Measurements from ENCODE around the gene ZNF141. TPM values are rescaled to one million over a fixed set of nuclear protein-coding genes. Genes with fewer than 3 reads are reported as not detected.

The ZNF141 gene
- polyA plus RNA-seq, 2 of the 4 experiments (the other 2 are of a cell fraction) = 4.9 to 5.0 TPM

- TF ChIP-seq ZC3H11A (IDR thresholded peaks at IDR 0.05) (no peak), MYC (IDR thresholded peaks at IDR 0.05; ENCODE audit: borderline replicate concordance, low read length) (no peak), PHF8 (IDR thresholded peaks at IDR 0.05; ENCODE audit: borderline replicate concordance, low read depth) (peak; percentile 21; the same call in 1 of the 2 replicates), HOXA7 (CRISPR knock-in tag; IDR thresholded peaks at IDR 0.05) (no peak), HOXB5 (CRISPR knock-in tag; IDR thresholded peaks at IDR 0.05) (no peak), REST (IDR thresholded peaks at IDR 0.05) (no peak), NFE2L2 (conservative IDR thresholded peaks at IDR 0.05; ENCODE audit: low read length) (no peak)
- peak overlapping the region; percentile 79 to 89 for H3K27ac ChIP-seq
- peak overlapping the region; percentile 88 for H3K4me2 ChIP-seq
- DNase-seq (ENCODE audit: low read depth in 1 of 2, low spot score in 1 of 2) = peak; percentile 3 to 22
- no peak for FAIRE-seq
- no peaks in the 10 kb centered on the region for H3K4me1 ChIP-seq
- peak; percentile 75 to 83 for ATAC-seq
- CTCF ChIA-PET = no interaction called here
- 40% methylated on average over 21 of the region's 52 CpGs for WGBS (ENCODE audit: missing lambda C conversion rate)
- H3K9me3 ChIP-seq = peaks cover 52% of the 10 kb centered on the region
- POLR2A ChIA-PET = interaction anchor here (0.8 to 1.3 kb wide), 3 partner anchors 135 to 273 kb away, joined by 3 to 4 read pairs (median 3); partner anchors contain the start of gene ZNF718
- H3K4me3 ChIP-seq = peak overlapping the region; percentile 92
Observed at GRCh38 chr4:337932-338758, 531 bp downstream of the ZNF141 start.

- ChIA-PET CTCF (no interaction called here), POLR2A (interaction anchor here (0.9 to 1.3 kb wide), 2 partner anchors 134 to 214 kb away, joined by 3 to 4 read pairs; partner anchors contain the start of gene ZNF718)
- no peaks in the 10 kb centered on the region for H3K4me1 ChIP-seq
- H3K4me2 ChIP-seq = peak overlapping the region; percentile 88
- DNase-seq (ENCODE audit: low read depth in 1 of 2, low spot score in 1 of 2) = no peak
- peak overlapping the region; percentile 92 for H3K4me3 ChIP-seq
- WGBS (ENCODE audit: missing lambda C conversion rate) = 84% methylated on average over 13 of the region's 13 CpGs
- H3K27ac ChIP-seq = peak overlapping the region in 1 of 2 experiments; percentile 89; a peak in 1 of 6 replicates
- TF ChIP-seq EHF (CRISPR knock-in tag; IDR thresholded peaks at IDR 0.05) = no peak
- TF ChIP-seq, protein P1, sequence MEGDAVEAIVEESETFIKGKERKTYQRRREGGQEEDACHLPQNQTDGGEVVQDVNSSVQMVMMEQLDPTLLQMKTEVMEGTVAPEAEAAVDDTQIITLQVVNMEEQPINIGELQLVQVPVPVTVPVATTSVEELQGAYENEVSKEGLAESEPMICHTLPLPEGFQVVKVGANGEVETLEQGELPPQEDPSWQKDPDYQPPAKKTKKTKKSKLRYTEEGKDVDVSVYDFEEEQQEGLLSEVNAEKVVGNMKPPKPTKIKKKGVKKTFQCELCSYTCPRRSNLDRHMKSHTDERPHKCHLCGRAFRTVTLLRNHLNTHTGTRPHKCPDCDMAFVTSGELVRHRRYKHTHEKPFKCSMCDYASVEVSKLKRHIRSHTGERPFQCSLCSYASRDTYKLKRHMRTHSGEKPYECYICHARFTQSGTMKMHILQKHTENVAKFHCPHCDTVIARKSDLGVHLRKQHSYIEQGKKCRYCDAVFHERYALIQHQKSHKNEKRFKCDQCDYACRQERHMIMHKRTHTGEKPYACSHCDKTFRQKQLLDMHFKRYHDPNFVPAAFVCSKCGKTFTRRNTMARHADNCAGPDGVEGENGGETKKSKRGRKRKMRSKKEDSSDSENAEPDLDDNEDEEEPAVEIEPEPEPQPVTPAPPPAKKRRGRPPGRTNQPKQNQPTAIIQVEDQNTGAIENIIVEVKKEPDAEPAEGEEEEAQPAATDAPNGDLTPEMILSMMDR (IDR thresholded peaks at IDR 0.05) = no peak
- TF ChIP-seq SMC3 (IDR thresholded peaks at IDR 0.05) = no peak
- no peak for TF ChIP-seq CEBPB (IDR thresholded peaks at IDR 0.05)
- TF ChIP-seq HOXB5 (CRISPR knock-in tag; IDR thresholded peaks at IDR 0.05) = no peak
- TF ChIP-seq BCL3 (IDR thresholded peaks at IDR 0.05) = no peak
- no peak for TF ChIP-seq RCOR1 (IDR thresholded peaks at IDR 0.05; ENCODE audit: low read depth, low read length)
- TF ChIP-seq MYC (IDR thresholded peaks at IDR 0.05; ENCODE audit: borderline replicate concordance, low read length) = no peak
- no peak for TF ChIP-seq ZC3H11A (IDR thresholded peaks at IDR 0.05)
- TF ChIP-seq FOXS1 (CRISPR knock-in tag; IDR thresholded peaks at IDR 0.05) = no peak
- no peak for FAIRE-seq
- ATAC-seq = no peak
- peaks cover 51% of the 10 kb centered on the region for H3K9me3 ChIP-seq
Observed at GRCh38 chr4:338759-339097, 1.1 kb downstream of the ZNF141 start.

GRCh38 chr4:340011-340410 lies 2.4 kb downstream of the ZNF141 start:
- DNase-seq (ENCODE audit: low read depth in 1 of 2, low spot score in 1 of 2) (no peak), ATAC-seq (no peak), FAIRE-seq (no peak)
- 87% methylated on average over 4 of the region's 4 CpGs for whole genome bisulfite sequencing (ENCODE audit: missing lambda C conversion rate)
- Histone ChIP-seq H3K4me2 (no peak overlapping the region), H3K4me3 (no peak overlapping the region), H3K27ac (no peak overlapping the region), H3K9me3 (peaks cover 58% of the 10 kb centered on the region), H3K4me1 (no peaks in the 10 kb centered on the region)
- TF ChIP-seq ZSCAN20 (CRISPR knock-in tag; IDR thresholded peaks at IDR 0.05) (no peak), POLR2A (IDR thresholded peaks at IDR 0.05; ENCODE audit: low read length) (no peak), CHD4 (IDR thresholded peaks at IDR 0.05; ENCODE audit: borderline replicate concordance) (no peak), NR3C1 (IDR thresholded peaks at IDR 0.05) (no peak), KDM5A (IDR thresholded peaks at IDR 0.05) (no peak), MAFK (IDR thresholded peaks at IDR 0.05; ENCODE audit: partially characterized antibody) (no peak), ZC3H11A (IDR thresholded peaks at IDR 0.05) (no peak), HDAC2 (IDR thresholded peaks at IDR 0.05) (no peak), JUNB (IDR thresholded peaks at IDR 0.05) (no peak), HOXA7 (CRISPR knock-in tag; IDR thresholded peaks at IDR 0.05) (no peak), EHMT2 (IDR thresholded peaks at IDR 0.05; ENCODE audit: low read depth) (no peak), SREBF2 (IDR thresholded peaks at IDR 0.05) (no peak), FOSB (CRISPR knock-in tag; IDR thresholded peaks at IDR 0.05) (no peak), NFE2L2 (conservative IDR thresholded peaks at IDR 0.05; ENCODE audit: low read length) (no peak), PHF8 (IDR thresholded peaks at IDR 0.05; ENCODE audit: borderline replicate concordance, low read depth) (no peak), CBX2 (IDR thresholded peaks at IDR 0.05; ENCODE audit: borderline replicate concordance, low read depth) (no peak)
- POLR2A ChIA-PET = no interaction called here
- CTCF ChIA-PET = no interaction called here

Data from A549 (cell line).